Ammon's horn (tissue), 1 donor: ENCODE data around the gene IRX2.

Experiments used
- DNase-seq: peaks from one replicate; pipeline ENCODE4 v3.0.0-alpha.2; 2016; ENCODE audit warnings: low spot score

The IRX2 gene

DNA sequence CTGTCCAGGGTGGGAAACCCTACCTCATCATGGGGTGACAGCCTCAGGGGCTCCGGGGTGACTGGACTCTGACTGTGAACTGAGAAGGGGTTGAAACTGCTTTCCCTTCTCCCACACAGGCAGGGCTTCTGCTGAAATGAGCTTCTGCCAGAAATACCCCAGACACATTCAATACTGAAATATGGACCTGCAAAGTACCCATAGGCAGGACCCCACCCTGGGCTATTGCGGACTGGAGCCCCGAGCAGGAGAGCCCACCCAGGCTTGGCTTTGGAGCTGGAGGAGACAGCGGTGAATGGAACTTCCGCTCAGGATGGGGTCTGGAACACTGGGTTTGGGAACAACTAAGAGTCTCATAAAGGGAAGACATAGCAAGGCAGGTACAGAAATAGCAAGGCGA is 37.5 kb downstream of the IRX2 start:
- DNase-seq: no peak

DNA sequence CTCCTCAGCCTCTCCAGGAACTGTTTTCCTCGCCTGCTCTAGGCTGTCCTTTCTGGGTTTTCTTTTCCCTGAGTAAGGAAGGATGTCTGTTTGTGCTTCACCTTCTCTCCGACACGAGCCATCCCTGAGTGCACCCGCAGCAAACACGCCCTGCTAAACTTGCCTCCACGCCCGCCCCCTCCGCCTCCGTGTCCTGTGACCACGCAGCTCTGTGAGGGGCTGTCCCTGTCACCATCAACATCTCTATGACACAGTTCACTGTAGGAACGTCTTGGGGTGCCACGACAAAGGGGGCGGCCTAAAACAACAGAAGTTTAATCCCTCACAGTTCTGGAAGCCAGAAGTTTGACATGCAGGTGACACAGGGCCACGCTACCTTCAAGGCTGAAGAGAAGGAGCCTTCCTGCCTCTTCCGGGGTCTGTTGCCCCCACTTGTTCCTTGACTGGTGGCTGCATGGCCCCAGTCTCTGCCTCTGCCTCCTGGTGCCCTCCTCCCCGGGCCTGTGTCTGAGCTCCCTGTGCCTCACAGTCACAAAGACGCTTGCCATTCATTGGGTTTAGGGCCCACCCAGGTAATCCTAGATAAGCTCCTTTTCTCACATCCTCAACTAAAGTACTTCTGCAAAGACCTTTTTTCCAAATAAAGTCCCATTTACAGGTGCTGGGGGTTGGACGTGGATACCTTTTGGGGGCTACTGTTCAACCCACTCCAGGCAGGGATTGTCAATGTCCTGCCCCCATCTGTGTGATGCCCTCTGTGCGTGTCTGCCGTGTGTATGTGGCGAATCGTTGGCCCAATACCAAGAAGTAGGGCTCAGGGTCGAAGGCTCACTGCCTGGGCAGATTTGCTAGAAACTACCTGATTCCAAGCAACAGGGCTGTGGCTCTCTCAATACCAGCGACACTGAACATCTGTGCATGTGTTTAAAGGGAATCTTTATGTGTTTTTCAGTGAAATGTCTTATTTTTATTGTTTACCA is 39.7 kb downstream of the IRX2 start:
- DNase-seq: no peak

DNA sequence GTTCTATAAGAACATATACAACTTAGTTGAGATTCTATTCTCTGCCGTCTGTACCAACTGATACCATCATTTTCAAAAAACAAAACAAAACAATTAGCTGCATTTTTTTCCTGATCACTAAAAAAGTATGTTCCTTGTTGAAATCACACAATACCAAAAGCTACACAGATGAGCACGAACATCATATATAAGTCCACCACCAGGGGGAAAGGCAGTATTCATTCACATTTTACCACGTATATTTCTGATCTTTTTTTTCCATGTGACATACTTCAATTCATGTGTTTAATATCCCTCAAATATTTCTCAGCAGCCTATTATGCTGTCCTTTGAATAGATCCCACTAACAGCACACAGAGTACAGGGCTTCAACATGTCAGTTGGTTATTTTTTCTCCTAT is 40.6 kb downstream of the IRX2 start:
- DNase-seq: no peak

DNA sequence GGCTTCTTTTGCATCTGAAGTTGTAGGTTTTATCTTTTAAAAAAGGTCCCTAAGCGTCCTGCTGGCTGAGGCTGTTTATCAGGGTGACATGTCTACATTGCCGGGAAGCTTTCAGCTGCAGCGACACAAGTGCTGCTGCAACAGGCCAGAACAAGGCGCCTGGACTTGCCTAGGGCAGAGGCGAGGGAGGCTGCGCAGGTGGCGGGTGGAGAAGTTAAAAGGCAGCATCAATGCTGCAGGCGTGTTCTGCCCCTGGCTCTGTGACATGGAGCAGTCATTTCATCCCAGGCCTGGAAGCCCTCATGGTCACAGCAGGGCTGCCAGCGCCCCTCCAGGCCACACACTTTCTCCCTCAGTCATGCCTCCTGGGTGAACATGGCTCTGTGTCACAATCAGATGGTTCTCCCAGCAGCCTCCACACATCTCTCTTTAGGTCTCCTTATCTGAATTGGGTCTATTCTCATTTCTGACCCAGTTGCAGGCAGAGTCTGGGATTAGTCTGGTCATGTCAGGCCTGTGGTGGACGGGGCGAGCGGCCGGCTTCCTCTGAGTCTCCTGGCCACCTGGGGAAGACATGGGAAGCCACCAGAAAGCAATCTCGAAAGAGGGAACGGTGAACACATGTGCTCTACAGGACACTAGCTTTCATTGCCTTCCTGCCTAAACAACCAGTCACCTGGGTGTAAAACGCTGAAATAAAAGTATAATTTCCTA is 41.3 kb downstream of the IRX2 start:
- DNase-seq: no peak

DNA sequence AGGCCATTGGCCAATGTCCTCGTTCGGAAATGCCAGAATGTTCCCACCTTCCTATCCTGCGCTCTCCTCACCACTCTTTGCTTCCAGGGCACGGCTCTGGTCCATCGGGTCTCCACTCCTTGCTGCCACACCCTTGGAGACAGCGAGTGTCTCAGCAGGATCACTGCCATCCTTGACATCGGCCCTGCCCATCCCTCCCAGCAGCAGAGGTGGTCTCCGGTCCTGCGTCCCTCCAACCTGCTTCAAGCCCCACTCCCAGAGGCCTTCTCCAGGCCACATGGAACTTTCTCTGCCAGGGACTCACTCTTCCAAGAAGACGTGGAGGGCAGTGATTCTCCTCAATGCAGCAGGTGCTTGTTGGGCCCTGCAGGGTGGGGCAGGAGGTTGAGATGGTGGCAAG is 42.7 kb downstream of the IRX2 start:
- DNase-seq: no peak

DNA sequence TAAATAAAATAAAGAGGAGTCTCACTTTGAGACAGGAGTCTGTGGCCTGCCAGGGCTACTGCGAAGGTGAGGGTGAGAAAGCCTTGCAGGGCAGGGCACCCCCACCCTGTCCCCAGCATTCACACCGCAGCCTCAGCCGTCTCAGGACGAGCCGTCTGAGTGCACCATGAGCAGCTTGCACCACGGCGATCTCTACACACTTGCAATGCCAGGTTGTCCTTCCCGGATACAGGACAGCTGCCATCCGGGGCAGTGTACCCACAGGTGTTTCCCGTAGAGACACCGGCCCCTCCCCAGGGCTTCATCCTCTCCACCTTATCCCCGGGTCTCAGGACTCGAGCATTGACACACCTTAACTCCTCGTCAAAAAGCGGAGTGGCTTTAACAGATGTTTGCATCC is 43.3 kb downstream of the IRX2 start:
- DNase-seq: no peak

DNA sequence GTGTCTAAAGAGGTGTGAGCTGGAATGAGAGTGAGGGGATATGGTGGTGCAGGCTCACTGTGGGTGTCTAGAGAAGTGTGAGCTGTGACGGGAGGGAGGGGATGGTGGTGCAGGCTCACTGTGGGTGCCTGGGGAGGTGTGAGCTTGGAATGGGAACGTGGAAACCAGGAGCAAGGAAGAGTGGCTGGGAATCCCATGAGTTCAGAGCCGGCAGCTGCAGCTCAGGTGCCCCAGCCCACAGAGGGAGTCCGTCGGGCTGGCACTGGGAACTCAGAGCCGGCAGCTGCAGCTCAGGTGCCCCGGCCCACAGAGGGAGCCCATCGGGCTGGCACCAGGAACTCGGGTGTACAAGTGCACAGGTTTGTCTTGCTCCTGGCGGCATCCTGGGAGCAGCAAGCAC is 45.6 kb downstream of the IRX2 start:
- no peak for DNase-seq

DNA sequence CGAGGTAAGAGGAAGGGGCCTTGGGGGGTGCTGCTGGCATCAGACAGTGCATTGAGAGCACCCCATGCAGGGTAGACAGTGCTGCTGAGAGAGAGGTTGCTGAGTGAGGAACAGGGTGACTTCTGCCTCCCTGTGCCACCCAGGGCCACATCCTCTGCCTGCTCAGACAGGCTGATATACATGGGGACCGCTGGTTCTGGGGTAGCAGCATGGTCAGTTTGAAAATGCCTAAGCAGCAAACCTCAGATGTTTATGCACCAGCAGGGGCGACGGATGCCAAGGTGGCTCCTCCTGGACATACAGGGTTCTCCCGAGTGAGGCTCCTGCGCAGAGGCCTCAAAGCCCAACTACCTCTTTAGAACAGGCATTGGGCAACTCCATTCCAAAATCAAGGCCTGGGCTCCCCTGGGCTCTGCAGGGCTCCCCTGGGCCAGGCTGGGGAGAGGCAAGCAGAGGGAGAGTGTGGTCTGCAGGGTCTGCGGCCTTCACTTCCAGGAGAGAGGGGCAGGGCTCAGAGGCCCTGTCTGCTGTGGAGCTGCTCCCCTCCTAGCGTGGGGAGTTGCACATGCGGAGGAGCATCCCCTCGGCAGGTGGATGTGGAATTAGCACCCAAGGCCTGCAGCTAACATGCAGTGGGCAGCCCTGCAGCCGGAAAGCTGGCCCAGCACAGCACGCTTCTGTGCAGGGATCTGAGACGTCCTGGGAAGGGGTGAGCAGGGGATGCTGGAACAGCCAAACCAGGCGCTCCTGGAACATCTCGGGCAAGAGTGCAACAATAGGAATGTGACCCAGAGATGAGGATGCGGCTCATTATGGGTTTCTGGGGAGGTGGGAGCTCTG is 46.5 kb downstream of the IRX2 start:
- DNase-seq: no peak

DNA sequence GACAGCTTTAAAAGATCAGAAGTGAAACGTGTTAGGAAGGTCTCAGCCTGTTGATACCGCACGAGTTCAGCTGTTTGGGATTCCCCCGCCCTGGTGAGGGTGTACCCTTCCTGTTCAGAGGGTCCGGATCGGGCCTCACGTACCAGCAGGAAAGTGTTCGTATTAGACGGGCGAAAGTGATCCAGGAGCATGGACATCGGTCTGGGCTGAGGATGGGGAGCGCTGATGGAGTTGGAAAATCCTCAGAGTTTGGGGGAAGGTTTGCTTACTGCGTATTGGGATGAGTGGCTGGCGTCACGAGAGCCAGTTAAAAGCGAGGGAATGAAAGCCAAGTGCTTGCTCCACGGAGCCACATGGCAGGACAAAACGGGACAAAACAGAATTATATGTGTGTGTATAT is 47.4 kb downstream of the IRX2 start:
- no peak for DNase-seq

DNA sequence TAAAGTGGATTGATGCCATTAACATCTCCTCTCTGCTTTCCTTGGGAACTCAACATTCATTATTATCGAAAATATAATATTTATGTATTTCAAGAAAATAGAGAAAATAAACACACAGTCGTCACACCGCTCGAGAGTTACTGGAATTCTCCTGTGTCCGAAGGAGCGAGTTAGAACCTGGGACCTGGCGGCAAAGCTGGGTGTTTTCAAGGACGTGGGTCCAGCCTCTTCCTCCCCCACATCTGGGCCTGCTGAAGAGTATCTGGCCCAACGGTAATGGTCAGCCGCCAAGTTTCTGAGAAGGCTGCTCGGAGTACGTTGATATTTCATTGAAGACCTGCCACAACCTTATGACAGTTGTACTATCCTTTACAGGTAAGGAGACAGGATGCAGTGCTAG is 47.9 kb downstream of the IRX2 start:
- DNase-seq: no peak

DNA sequence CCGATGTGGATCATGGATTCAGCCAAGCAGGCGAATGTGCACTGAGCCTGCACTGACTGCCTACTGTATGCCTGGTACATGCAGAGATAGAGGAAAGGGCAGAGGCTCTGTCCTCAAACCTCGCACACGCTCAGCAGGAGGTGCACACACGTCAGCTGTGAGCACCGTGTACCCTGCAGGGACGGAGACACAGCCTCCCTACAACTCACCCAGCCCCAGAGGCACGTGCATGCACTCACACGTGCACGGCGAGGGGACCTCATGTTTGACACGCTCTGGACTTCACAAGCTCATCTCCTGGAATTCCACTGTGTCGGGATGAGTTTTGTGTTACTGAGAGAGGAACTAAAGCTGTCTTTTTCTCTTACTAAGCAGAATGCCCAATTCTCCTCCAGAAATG is 48.4 kb downstream of the IRX2 start:
- no peak for DNase-seq

DNA sequence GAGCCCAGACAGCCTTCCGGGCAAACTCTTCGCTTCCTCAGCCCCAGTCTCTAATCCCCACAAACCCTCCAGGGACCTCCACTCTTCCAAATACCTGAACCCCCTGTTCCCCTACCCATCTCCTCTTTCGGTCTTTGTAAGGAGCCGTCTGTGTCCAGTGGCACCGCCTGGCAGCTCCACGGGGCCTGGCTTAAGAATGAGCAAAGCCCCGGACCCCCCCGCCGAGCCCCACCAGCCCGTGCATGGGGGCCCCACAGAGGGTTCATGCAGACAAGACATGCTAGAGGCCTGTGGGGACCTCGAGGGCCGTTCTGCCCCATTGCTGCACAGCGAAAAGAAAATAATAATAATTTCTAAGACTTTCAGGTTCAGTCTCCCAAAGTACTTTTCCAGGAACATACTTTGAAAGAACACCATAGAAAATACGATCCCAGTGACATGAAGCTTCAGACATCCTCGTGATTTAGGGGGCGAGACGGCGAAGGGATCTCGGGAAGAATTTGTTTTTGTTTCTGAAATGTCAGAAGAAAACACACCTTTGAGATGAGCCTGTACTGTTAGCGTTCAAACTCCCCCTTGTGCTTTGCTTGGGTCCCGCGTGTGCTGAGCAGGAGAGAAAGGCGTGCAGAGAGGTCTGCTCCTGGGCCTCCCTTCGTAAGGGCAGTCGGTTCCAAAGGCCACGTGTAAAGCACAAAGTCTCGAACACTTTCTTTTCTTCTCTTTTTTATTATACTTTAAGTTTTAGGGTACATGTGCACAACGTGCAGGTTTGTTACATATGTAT is 49.2 kb downstream of the IRX2 start:
- DNase-seq: no peak

DNA sequence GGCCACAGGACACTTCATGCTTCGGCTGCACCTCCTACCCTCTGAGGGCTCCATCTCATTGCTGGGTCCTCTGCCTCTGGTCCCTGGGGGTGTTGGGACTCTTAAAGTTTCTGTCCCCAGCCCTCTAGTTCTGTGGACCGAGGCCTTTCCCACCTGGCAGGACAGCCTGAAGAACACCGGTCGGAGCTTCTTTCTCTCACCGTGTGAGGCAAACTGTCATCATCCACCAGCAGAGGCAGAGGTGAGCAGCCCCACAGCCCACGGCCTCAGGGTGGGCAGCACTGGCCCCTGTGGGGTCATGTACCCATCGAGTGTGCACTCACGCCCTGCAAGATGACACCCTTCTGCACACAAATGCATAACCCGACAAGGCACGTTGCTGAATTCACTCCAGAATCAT is 49.9 kb downstream of the IRX2 start:
- no peak for DNase-seq

DNA sequence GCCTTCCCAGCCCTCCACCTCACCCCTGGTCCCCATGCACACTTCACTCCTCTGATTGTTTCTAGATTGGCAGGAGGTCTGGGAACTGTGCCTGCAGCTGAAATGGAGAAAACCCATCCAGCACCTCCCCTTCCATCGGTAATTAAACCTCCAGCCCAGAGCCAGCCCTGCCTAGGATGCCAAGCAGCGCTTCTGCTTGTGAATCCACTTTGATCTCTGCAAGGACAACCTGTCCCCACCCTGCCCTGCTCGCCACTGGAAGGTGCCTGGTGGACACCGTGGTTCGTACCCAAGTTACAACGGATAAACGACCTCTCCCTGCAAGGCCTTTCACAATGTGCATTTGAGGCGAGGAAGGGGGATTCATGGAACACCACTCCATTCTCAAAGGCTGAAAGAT is 50.6 kb downstream of the IRX2 start:
- DNase-seq: no peak

DNA sequence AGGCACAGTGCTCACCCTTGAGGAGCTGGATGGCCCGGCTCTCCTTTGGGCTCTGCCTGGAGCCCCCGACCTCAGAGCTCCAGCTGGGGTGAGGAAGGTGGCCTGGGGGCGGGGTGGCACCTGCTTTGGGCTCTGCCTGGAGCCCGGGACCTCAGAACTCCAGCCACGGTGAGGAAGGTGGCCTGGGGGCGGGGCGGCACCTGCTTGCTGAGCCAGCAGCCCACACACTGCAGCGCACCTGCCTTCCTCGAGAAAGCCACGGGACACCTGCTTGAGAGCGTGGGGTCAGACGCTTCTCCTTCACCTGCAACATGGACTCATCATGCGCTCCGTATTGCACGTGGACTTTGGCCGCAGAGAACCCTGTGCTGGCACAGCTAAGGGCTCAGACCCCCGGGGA is 51.8 kb downstream of the IRX2 start:
- DNase-seq: no peak

DNA sequence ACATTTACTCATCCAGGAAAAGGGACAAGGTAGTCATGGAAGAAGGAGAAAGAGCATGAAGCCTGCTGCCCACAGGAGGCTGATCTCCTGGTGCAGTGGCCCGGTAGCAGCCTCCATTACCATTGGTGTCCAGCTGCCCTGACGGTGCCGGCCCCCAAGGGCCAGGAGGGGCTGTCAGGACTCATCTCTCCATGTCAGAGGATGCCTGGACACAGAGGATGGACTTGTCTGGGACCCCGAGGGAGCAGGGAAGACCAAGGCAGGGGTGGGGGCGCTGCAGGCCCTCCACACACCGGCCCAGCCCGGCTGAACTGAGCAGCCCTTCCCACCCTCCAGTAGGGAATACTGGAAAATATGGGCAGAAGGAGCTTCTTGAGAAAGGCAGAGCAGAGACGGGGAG is 52.2 kb downstream of the IRX2 start:
- no peak for DNase-seq

DNA sequence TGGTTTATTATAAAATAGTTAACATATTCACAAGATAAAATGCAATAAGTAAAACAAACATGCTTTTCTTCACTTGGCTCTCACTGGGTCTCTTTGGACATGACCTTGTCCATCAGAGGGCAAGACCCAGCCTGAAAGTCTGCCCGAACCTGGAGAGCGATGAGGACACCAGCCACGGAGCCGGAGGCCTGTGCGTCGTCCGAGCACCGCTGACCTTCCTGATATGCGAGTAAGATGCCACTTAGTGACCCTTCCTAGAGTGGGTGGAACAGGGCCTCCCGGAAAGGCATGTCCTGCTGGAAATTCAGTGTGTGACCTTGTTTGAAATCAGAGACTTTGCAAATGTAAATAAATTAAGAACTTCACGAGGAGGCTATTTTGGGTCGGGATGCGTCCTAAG is 52.9 kb downstream of the IRX2 start:
- no peak for DNase-seq

DNA sequence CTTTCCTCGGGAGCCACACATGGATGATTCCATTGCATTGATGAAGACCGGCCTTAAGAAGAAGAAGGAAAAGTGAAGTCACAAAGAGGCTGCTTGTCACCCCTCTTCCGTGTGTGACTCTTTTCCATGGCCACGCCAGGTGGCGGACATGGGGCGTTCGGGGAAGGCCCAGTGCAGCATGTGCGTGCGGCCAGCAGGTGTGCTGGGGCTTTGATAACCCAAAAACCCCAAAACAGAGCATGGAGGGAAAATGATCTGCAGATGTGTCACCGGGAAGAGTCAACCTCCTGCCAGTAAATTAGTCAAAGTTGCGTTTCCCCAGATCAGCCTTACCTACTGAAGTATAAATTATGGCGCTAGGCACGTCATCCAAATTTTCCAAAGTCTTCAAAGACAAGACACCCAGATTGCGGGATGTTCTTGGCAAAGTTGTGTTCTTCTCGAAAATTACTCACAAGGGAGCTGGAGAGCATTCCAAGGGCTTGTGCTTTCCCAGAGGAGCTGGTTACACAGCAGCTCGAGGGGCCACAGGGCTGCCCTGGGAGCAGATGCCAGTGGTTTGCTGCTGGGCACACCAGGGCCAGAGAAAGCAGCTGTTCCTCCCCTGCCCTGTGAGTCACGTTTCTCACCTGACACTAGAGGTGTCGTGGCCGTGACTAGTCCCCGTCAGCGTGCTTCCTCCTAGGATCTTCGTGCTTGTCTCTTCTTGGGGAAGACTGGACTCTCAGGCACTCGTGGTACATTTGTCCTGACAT is 53.9 kb downstream of the IRX2 start:
- DNase-seq: no peak

DNA sequence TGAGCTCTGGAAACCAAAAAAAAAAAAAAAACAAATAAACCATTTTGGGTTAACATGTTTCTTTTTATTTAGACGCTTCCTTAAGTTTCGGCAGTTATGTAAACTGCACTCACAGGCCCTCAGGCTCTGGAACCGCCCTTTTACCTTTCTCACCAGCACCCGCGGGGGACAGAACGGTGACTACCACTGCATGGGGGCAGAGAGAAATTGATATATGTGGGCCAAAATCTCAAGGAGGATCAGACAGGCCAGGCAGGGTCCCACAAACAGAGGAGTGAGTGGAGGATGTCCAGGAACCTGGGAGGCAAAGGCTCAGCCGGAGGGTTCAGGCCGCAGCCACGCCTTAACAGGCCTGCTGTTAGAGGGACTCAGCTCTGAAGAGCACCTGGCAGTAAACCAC is 54.4 kb downstream of the IRX2 start:
- DNase-seq: no peak
